Glomerular visceral epithelial cell (primary cell): ENCODE measurements around the gene JOSD2.
A peak's percentile ranks its signal among the peaks of the same experiment; 100 is the strongest.

ENCODE experiments used
- DNase-seq: peaks from one replicate; pipeline ENCODE4 v3.0.0-alpha.2; 2016; ENCODE audit errors: extremely low spot score

Gene JOSD2

GRCh38 chr19:50511069-50511822, at the start of gene JOSD2:
JOSD2 (minus strand) TSS chr19:50511191; CDS start chr19:50510431, 760 bp downstream.
- DNase-seq, result peak; percentile 99

GRCh38 chr19:50559636-50560035, 48.6 kb upstream of the JOSD2 start:
- no peak for DNase-seq

- no peak for DNase-seq
Observed at GRCh38 chr19:50558449-50558848, 47.5 kb upstream of the JOSD2 start.

GRCh38 chr19:50558039-50558438, 47.0 kb upstream of the JOSD2 start:
- DNase-seq, result no peak

- no peak for DNase-seq
Observed at GRCh38 chr19:50557009-50557613, 46.1 kb upstream of the JOSD2 start.

GRCh38 chr19:50556282-50557008, 45.5 kb upstream of the JOSD2 start:
- DNase-seq, result peak; percentile 55

GRCh38 chr19:50555450-50556281, 44.7 kb upstream of the JOSD2 start:
- no peak for DNase-seq

- DNase-seq, result no peak
Observed at GRCh38 chr19:50555033-50555432, 44.0 kb upstream of the JOSD2 start.

- DNase-seq, result no peak
Observed at GRCh38 chr19:50554212-50554611, 43.2 kb upstream of the JOSD2 start.

- DNase-seq, result no peak
Observed at GRCh38 chr19:50553134-50553703, 42.2 kb upstream of the JOSD2 start.

GRCh38 chr19:50552540-50552939, 41.5 kb upstream of the JOSD2 start:
- no peak for DNase-seq

- no peak for DNase-seq
Observed at GRCh38 chr19:50551715-50552187, 40.8 kb upstream of the JOSD2 start.

GRCh38 chr19:50551034-50551714, 40.2 kb upstream of the JOSD2 start:
- no peak for DNase-seq

GRCh38 chr19:50550594-50550966, 39.6 kb upstream of the JOSD2 start:
- DNase-seq, result no peak

- no peak for DNase-seq
Observed at GRCh38 chr19:50549927-50550593, 39.1 kb upstream of the JOSD2 start.

- no peak for DNase-seq
Observed at GRCh38 chr19:50549059-50549926, 38.3 kb upstream of the JOSD2 start.

- DNase-seq, result no peak
Observed at GRCh38 chr19:50548191-50549058, 37.4 kb upstream of the JOSD2 start.
